NCI-H1092 treated with DMSO at 0.1 percent for 48 hours (cell line): Measurements from ENCODE around the gene MAGI1.
"Not testable (repeated sequence)": the region's sequence is repeated elsewhere in the genome, so short reads cannot be mapped to it uniquely, and the experiment has no call there.

Experiments
- DNase-seq: peaks from one replicate; lab custom pipeline; 2025; lab: John Stamatoyannopoulos, UW

Gene MAGI1

GRCh38 chr3:65904016-65904415 lies 134.7 kb downstream of the MAGI1 start:
- no peak for DNase-seq

GRCh38 chr3:65902304-65902793 lies 136.4 kb downstream of the MAGI1 start:
- no peak for DNase-seq

- no peak for DNase-seq
These were observed 137.5 kb downstream of the MAGI1 start for GRCh38 chr3:65901226-65901625.

GRCh38 chr3:65899226-65899625 lies 139.5 kb downstream of the MAGI1 start:
- no peak for DNase-seq

- no peak for DNase-seq
These were observed 141.0 kb downstream of the MAGI1 start for GRCh38 chr3:65897766-65898165.

- no peak for DNase-seq
These were observed 142.4 kb downstream of the MAGI1 start for GRCh38 chr3:65896321-65896720.

- no peak for DNase-seq
These were observed 143.9 kb downstream of the MAGI1 start for GRCh38 chr3:65894679-65895453.

GRCh38 chr3:65894126-65894525 lies 144.6 kb downstream of the MAGI1 start:
- DNase-seq: no peak

- DNase-seq: no peak
These were observed 145.1 kb downstream of the MAGI1 start for GRCh38 chr3:65893631-65894030.

GRCh38 chr3:65891477-65891876 lies 147.2 kb downstream of the MAGI1 start:
- DNase-seq: not testable (repeated sequence)

GRCh38 chr3:65890328-65890727 lies 148.4 kb downstream of the MAGI1 start:
- DNase-seq: no peak

- no peak for DNase-seq
These were observed 149.0 kb downstream of the MAGI1 start for GRCh38 chr3:65889707-65890099.

- no peak for DNase-seq
These were observed 149.6 kb downstream of the MAGI1 start for GRCh38 chr3:65888980-65889706.

- DNase-seq: no peak
These were observed 150.5 kb downstream of the MAGI1 start for GRCh38 chr3:65888196-65888595.

GRCh38 chr3:65886391-65886790 lies 152.3 kb downstream of the MAGI1 start:
- no peak for DNase-seq

- no peak for DNase-seq
These were observed 154.6 kb downstream of the MAGI1 start for GRCh38 chr3:65884071-65884470.

GRCh38 chr3:65883613-65884012 lies 155.1 kb downstream of the MAGI1 start:
- peak; percentile 35 for DNase-seq

GRCh38 chr3:65880350-65880749 lies 158.4 kb downstream of the MAGI1 start:
- no peak for DNase-seq

GRCh38 chr3:65879372-65879771 lies 159.3 kb downstream of the MAGI1 start:
- DNase-seq: no peak

GRCh38 chr3:65878831-65879230 lies 159.9 kb downstream of the MAGI1 start:
- no peak for DNase-seq

GRCh38 chr3:65877160-65877559 lies 161.6 kb downstream of the MAGI1 start:
- DNase-seq: no peak

GRCh38 chr3:65876028-65876420 lies 162.7 kb downstream of the MAGI1 start:
- DNase-seq: no peak

- DNase-seq: no peak
These were observed 163.2 kb downstream of the MAGI1 start for GRCh38 chr3:65875393-65876027.
